Ascending aorta (tissue), 2 donors: Measurements from ENCODE around the gene C10orf53. TPM values are rescaled to one million over a fixed set of nuclear protein-coding genes. Genes with fewer than 3 reads are reported as not detected.

Experiments
- DNase-seq, 2 donors: peaks; one replicate each; pipeline ENCODE4 v3.0.0-alpha.2; 2019; ENCODE audit warnings: low spot score in 2 of 2
- H3K27ac ChIP-seq, 2 donors: fragments of 200-600 bp; sonication (generic); one replicate each; pipeline ENCODE4 v1.5.1; 2016 to 2017; ENCODE audit warnings: mild to moderate bottlenecking in 1 of 2
- H3K27me3 ChIP-seq: fragments of 200-600 bp; sonication (generic); one replicate; pipeline ENCODE4 v1.5.1; 2017
- H3K36me3 ChIP-seq, 2 donors: fragments of 200-600 bp; sonication (generic); one replicate each; pipeline ENCODE4 v1.5.1; 2016
- H3K4me1 ChIP-seq, 2 donors: fragments of 200-600 bp; sonication (generic); one replicate each; pipeline ENCODE4 v1.5.1; 2016 to 2017; ENCODE audit warnings: mild to moderate bottlenecking in 1 of 2
- H3K4me3 ChIP-seq, 2 donors: fragments of 200-600 bp; sonication (generic); one replicate each; pipeline ENCODE4 v1.5.1; 2016 to 2017; ENCODE audit warnings: mild to moderate bottlenecking in 1 of 2
- H3K9me3 ChIP-seq, 2 donors: fragments of 200-600 bp; sonication (generic); one replicate each; pipeline ENCODE4 v1.5.1; 2016
- intact Hi-C: fragments of 100-400 bp; cut with DNase I; formaldehyde crosslinking; loops from one replicate; pipeline ENCODE4 v1.15.1; 2023
- total RNA-seq: library from RNA; depleted of rRNA; stranded (reverse); fragments of >200 nt; gene quantifications from one replicate; pipeline ENCODE4 v1.1.0, GENCODE V29; 2016
- TF ChIP-seq, protein P1 (sequence below), 3 experiments: fragments of 200-600 bp in 2 of 3; fragments of 450-650 bp in 1 of 3; sonication (generic) in 2 of 3; IDR thresholded peaks; one replicate each; pipeline ENCODE4 v1.5.1; 2016 to 2019; ENCODE audit warnings: antibody characterized with exemption in 3 of 3, mild to moderate bottlenecking in 1 of 3, moderate library complexity in 1 of 3

The C10orf53 gene, protein sequence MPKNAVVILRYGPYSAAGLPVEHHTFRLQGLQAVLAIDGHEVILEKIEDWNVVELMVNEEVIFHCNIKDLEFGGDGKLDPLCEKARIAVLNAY
- total RNA-seq: not detected

DNA sequence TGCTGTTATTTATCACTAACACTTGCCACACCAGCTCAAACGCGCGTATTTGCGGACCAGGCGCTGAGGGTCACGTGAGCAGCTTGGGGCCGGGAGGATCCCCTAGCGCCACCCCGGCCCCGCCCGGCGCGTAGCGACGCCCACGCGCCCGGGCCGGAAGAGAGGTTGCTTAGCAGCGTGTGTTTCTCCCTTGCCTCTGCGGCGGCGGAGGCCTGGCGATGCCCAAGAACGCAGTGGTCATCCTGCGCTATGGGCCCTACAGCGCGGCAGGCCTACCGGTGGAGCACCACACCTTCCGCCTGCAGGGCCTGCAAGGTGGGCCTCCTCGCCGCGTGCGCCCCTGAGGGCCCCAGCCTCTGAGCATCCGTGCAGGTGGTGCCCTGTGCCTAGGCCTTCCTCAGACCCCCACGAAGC is at the start of gene C10orf53:
Gene C10orf53, plus strand, starts transcription at position 172 of the 414 bp plus-strand sequence. Its CDS starts 47 bp downstream, at position 219.
- DNase-seq: no peak
- TF ChIP-seq, protein P1, sequence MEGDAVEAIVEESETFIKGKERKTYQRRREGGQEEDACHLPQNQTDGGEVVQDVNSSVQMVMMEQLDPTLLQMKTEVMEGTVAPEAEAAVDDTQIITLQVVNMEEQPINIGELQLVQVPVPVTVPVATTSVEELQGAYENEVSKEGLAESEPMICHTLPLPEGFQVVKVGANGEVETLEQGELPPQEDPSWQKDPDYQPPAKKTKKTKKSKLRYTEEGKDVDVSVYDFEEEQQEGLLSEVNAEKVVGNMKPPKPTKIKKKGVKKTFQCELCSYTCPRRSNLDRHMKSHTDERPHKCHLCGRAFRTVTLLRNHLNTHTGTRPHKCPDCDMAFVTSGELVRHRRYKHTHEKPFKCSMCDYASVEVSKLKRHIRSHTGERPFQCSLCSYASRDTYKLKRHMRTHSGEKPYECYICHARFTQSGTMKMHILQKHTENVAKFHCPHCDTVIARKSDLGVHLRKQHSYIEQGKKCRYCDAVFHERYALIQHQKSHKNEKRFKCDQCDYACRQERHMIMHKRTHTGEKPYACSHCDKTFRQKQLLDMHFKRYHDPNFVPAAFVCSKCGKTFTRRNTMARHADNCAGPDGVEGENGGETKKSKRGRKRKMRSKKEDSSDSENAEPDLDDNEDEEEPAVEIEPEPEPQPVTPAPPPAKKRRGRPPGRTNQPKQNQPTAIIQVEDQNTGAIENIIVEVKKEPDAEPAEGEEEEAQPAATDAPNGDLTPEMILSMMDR (IDR thresholded peaks at IDR 0.05): no peak

GRCh38 chr10:49631975-49632374 is 47.5 kb upstream of the C10orf53 start:
- Histone ChIP-seq H3K4me3 (no peak overlapping the region), H3K9me3 (no peaks in the 10 kb centered on the region), H3K36me3 (no peaks in the 10 kb centered on the region), H3K27me3 (no peaks in the 10 kb centered on the region), H3K27ac (no peak overlapping the region), H3K4me1 (no peaks in the 10 kb centered on the region)
- peak in 1 of 2 donors; percentile 38 for DNase-seq
- TF ChIP-seq, protein P1 (IDR thresholded peaks at IDR 0.05): no peak
- intact Hi-C loops: no loop called here

More for the DNA sequence above, at the start of gene C10orf53:
- H3K4me3 ChIP-seq: no peak within 1 kb of the TSS
- no peaks in the 10 kb centered on the region for H3K27me3 ChIP-seq
- peaks cover 0 to 5% of the 10 kb centered on the region in 2 donors for H3K9me3 ChIP-seq
- no peaks in the 10 kb centered on the region for H3K4me1 ChIP-seq
- no peaks in the 10 kb centered on the region for H3K36me3 ChIP-seq
- H3K27ac ChIP-seq: no peak within 1 kb of the TSS
- intact Hi-C loops: no loop called here

- intact Hi-C loops: no loop called here
- Histone ChIP-seq H3K4me1 (no peaks in the 10 kb centered on the region), H3K4me3 (no peak overlapping the region), H3K27me3 (no peaks in the 10 kb centered on the region), H3K36me3 (no peaks in the 10 kb centered on the region), H3K9me3 (no peaks in the 10 kb centered on the region), H3K27ac (no peak overlapping the region)
- peak in 1 of 2 donors; percentile 42 for DNase-seq
- TF ChIP-seq, protein P1 (IDR thresholded peaks at IDR 0.05): no peak
Observed at GRCh38 chr10:49632406-49633317, 46.8 kb upstream of the C10orf53 start.

DNA sequence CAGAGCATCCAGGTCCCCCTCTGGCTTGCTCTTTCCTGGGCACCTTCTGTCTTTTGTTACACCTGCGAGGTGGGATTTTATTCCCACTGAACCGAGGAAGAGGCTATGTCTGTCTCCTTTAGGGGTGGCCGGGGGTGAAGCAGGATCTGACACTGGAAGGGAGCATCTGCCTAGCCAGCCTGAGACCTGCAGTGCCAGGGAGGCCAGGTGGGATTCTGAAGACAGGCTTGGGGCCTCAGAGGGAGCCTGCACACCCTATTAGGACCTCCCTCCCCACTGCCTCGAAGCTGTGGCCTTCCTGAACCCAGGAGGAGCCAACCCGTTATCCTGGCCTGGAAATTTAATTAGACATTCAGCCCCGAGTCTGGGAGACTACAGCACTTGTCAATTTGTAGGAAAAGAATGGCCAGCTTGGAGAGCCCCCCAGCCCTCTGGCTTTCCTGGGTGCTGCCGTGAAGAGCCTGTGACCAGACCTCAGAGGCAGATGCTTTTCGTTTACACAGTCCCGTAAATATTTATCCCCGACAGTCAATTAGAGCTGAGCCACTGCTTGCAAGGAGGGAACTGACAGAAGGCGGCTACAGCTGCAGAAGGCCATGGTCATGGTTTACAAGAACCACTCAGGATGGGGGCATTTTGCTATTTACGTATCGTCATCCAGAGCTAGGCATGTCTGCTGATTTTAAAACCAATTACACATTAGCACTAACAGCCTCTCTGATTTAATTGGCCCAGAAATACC is 46.0 kb upstream of the C10orf53 start:
- H3K27me3 ChIP-seq: no peaks in the 10 kb centered on the region
- TF ChIP-seq, protein P1 (IDR thresholded peaks at IDR 0.05): no peak
- H3K36me3 ChIP-seq: no peaks in the 10 kb centered on the region
- H3K4me1 ChIP-seq: no peaks in the 10 kb centered on the region
- DNase-seq: peak in 1 of 2 donors; percentile 13
- no peak overlapping the region for H3K27ac ChIP-seq
- intact Hi-C loops: no loop called here
- no peak overlapping the region for H3K4me3 ChIP-seq
- no peaks in the 10 kb centered on the region for H3K9me3 ChIP-seq

DNA sequence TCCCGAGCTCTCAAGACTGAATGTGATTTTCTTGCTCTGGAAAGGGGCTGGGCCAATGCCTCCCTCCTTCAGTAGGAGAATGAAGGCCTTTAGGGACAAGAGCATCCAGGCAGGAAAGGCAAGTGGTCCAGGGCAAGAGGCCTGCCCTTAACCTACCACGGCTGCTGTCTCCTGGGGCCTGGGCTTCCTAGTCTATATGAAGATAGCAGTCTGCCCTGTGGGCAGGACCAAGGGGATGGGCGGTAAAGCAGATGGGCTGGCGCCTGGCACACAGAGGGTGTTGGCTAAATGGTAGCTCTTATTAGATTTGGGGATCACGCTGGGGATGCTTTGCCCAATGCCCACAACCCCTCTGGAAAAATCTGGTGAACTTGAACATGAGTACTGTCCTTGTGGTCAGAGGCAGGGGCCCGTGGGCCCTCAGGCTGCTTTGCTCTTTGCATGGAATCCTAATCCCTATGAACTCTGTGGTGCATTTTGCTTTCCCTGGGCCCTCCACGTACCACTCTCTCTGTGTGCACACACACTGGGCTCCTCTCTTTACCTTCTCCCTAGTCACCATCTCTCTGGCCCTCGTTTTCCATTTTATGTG is 45.3 kb upstream of the C10orf53 start:
- DNase-seq: peak in 1 of 2 donors; percentile 35
- TF ChIP-seq, protein P1 (IDR thresholded peaks at IDR 0.05): no peak
- no peaks in the 10 kb centered on the region for H3K4me1 ChIP-seq

More for the DNA sequence above, 45.3 kb upstream of the C10orf53 start:
- Histone ChIP-seq H3K36me3 (no peaks in the 10 kb centered on the region), H3K27me3 (no peaks in the 10 kb centered on the region), H3K9me3 (no peaks in the 10 kb centered on the region), H3K27ac (no peak overlapping the region), H3K4me3 (no peak overlapping the region)
- intact Hi-C loops: no loop called here
